ENCODE results near the gene SEL1L3. TPM values are rescaled to one million over a fixed set of nuclear protein-coding genes. Genes with fewer than 3 reads are reported as not detected.

The SEL1L3 gene
- total RNA-seq, 1 experiment from 2014 or later: 15.7 TPM

GRCh38 chr4:25861951-25862410 lies 807 bp downstream of the SEL1L3 start:
- CTCF ChIA-PET: no interaction called here
- DNase-seq: peak in 1 of 2 experiments; percentile 20
- Mint-ChIP-seq H3K27me3 (ENCODE audit: insufficient read depth, unreplicated experiment) (no peaks in the 10 kb centered on the region), H3K36me3 (ENCODE audit: insufficient read depth, unreplicated experiment) (no peaks in the 10 kb centered on the region), H3K27ac (ENCODE audit: unreplicated experiment) (peak overlapping the region; percentile 58), H3K4me3 (ENCODE audit: unreplicated experiment) (peak overlapping the region; percentile 88), H3K4me1 (ENCODE audit: low read depth, unreplicated experiment) (peaks cover 18% of the 10 kb centered on the region), H3K9me3 (ENCODE audit: unreplicated experiment) (no peaks in the 10 kb centered on the region)
- H3K27me3 ChIP-seq (replicated peaks; ENCODE audit: control insufficient read depth, insufficient read depth, low read length): no peaks in the 10 kb centered on the region
- TF ChIP-seq CTCF (IDR thresholded peaks at IDR 0.05; ENCODE audit: insufficient read depth in 1 of 2, low read depth in 1 of 2, low read length in 1 of 2, severe bottlenecking in 1 of 2, unreplicated experiment in 1 of 2): no peak
- H3K9me3 ChIP-seq: no peaks in the 10 kb centered on the region
- POLR2A ChIA-PET: no interaction called here
- no TSS peak for BruUV-seq (replicated peaks)
- H3K36me3 ChIP-seq (ENCODE audit: control insufficient read depth, insufficient read depth, low read length): no peaks in the 10 kb centered on the region
- H3K4me1 ChIP-seq: peaks cover 9% of the 10 kb centered on the region; the same call in 1 of the 2 replicates
- intact Hi-C loops (cut with micrococcal nuclease; ENCODE audit: unreplicated experiment): loop anchor here (5.0 kb wide), 1 partner anchor 50 kb away; the partner anchor contains the start of gene SMIM20
- peak overlapping the region; percentile 50 for H3K4me3 ChIP-seq (ENCODE audit: low read depth, low read length)

- no peak for DNase-seq
- Histone ChIP-seq H3K9me3 (no peaks in the 10 kb centered on the region), H3K27me3 (replicated peaks; ENCODE audit: control insufficient read depth, insufficient read depth, low read length) (no peaks in the 10 kb centered on the region), H3K4me3 (ENCODE audit: low read depth, low read length) (peak overlapping the region; percentile 50), H3K36me3 (ENCODE audit: control insufficient read depth, insufficient read depth, low read length) (no peaks in the 10 kb centered on the region), H3K4me1 (peaks cover 9% of the 10 kb centered on the region; the same call in 1 of the 2 replicates)
- POLR2A ChIA-PET: no interaction called here
- TF ChIP-seq CTCF (IDR thresholded peaks at IDR 0.05; ENCODE audit: insufficient read depth in 1 of 2, low read depth in 1 of 2, low read length in 1 of 2, severe bottlenecking in 1 of 2, unreplicated experiment in 1 of 2): no peak
- Mint-ChIP-seq H3K4me1 (ENCODE audit: low read depth, unreplicated experiment) (peaks cover 18% of the 10 kb centered on the region), H3K4me3 (ENCODE audit: unreplicated experiment) (peak overlapping the region; percentile 88), H3K9me3 (ENCODE audit: unreplicated experiment) (no peaks in the 10 kb centered on the region), H3K27me3 (ENCODE audit: insufficient read depth, unreplicated experiment) (no peaks in the 10 kb centered on the region), H3K36me3 (ENCODE audit: insufficient read depth, unreplicated experiment) (no peaks in the 10 kb centered on the region), H3K27ac (ENCODE audit: unreplicated experiment) (peak overlapping the region; percentile 58)
- intact Hi-C loops (cut with micrococcal nuclease; ENCODE audit: unreplicated experiment): loop anchor here (5.0 kb wide), 1 partner anchor 51 kb away; the partner anchor contains the start of gene SMIM20
- CTCF ChIA-PET: no interaction called here
- BruUV-seq (replicated peaks): no TSS peak
Observed at GRCh38 chr4:25861280-25861950, 1.4 kb downstream of the SEL1L3 start.

- H3K4me1 ChIP-seq: peaks cover 9% of the 10 kb centered on the region; the same call in 1 of the 2 replicates
- H3K9me3 ChIP-seq: no peaks in the 10 kb centered on the region
- CTCF ChIA-PET: no interaction called here
- H3K4me3 ChIP-seq (ENCODE audit: low read depth, low read length): no peak overlapping the region
- Mint-ChIP-seq H3K27ac (ENCODE audit: unreplicated experiment) (no peak overlapping the region), H3K9me3 (ENCODE audit: unreplicated experiment) (no peaks in the 10 kb centered on the region), H3K36me3 (ENCODE audit: insufficient read depth, unreplicated experiment) (no peaks in the 10 kb centered on the region), H3K4me1 (ENCODE audit: low read depth, unreplicated experiment) (peaks cover 18% of the 10 kb centered on the region), H3K27me3 (ENCODE audit: insufficient read depth, unreplicated experiment) (no peaks in the 10 kb centered on the region), H3K4me3 (ENCODE audit: unreplicated experiment) (no peak overlapping the region)
- intact Hi-C loops (cut with micrococcal nuclease; ENCODE audit: unreplicated experiment): loop anchor here (5.0 kb wide), 1 partner anchor 52 kb away; the partner anchor contains the start of gene SMIM20
- TSS peak; percentile 48 for BruUV-seq (replicated peaks)
- TF ChIP-seq CTCF (IDR thresholded peaks at IDR 0.05; ENCODE audit: insufficient read depth in 1 of 2, low read depth in 1 of 2, low read length in 1 of 2, severe bottlenecking in 1 of 2, unreplicated experiment in 1 of 2): no peak
- DNase-seq: no peak
- POLR2A ChIA-PET: no interaction called here
- H3K36me3 ChIP-seq (ENCODE audit: control insufficient read depth, insufficient read depth, low read length): no peaks in the 10 kb centered on the region
- no peaks in the 10 kb centered on the region for H3K27me3 ChIP-seq (replicated peaks; ENCODE audit: control insufficient read depth, insufficient read depth, low read length)
Observed at GRCh38 chr4:25860586-25861279, 2.1 kb downstream of the SEL1L3 start.
